ENCODE measurements around the gene EPAS1.

DNA sequence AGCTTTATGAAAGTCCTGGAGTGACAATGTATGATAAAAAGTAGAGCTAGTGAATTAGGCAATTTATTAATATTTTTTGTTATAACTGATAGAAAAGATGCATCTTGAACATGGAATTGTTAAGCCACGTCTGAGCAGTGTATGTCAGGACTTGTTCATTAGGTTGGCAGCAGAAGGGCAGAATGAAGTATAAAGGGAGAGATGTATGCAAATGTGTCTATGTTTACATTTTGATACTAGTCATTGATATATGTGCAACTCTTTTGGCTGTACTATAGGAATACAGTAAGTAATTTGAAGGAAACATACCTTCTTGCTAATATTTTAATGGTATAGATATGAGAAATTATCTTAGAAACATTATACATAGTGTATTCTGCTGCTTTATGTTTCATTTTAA, 133.2 kb downstream of the EPAS1 start:
- TF ChIP-seq EHMT2 (IDR thresholded peaks at IDR 0.05; ENCODE audit: borderline replicate concordance, low read depth, low read length) (no peak), NFE2L2 (IDR thresholded peaks at IDR 0.05; ENCODE audit: low read length) (no peak), ZNF768 (CRISPR knock-in tag; IDR thresholded peaks at IDR 0.05) (no peak), SUZ12 (IDR thresholded peaks at IDR 0.05; ENCODE audit: low read depth, low read length) (no peak), ZZZ3 (CRISPR knock-in tag; IDR thresholded peaks at IDR 0.05; ENCODE audit: borderline replicate concordance) (no peak), ZFYVE20 (CRISPR knock-in tag; IDR thresholded peaks at IDR 0.05; ENCODE audit: borderline replicate concordance, low read depth) (no peak), POLR2AphosphoS5 (IDR thresholded peaks at IDR 0.05; ENCODE audit: low read depth, low read length) (no peak), ZNF12 (CRISPR knock-in tag; IDR thresholded peaks at IDR 0.05) (no peak), SRF (IDR thresholded peaks at IDR 0.05; ENCODE audit: low read depth, low read length) (no peak), KLF16 (CRISPR knock-in tag; IDR thresholded peaks at IDR 0.05) (no peak), GABPB1 (CRISPR knock-in tag; IDR thresholded peaks at IDR 0.05) (no peak)
- TF ChIP-seq, protein P1, sequence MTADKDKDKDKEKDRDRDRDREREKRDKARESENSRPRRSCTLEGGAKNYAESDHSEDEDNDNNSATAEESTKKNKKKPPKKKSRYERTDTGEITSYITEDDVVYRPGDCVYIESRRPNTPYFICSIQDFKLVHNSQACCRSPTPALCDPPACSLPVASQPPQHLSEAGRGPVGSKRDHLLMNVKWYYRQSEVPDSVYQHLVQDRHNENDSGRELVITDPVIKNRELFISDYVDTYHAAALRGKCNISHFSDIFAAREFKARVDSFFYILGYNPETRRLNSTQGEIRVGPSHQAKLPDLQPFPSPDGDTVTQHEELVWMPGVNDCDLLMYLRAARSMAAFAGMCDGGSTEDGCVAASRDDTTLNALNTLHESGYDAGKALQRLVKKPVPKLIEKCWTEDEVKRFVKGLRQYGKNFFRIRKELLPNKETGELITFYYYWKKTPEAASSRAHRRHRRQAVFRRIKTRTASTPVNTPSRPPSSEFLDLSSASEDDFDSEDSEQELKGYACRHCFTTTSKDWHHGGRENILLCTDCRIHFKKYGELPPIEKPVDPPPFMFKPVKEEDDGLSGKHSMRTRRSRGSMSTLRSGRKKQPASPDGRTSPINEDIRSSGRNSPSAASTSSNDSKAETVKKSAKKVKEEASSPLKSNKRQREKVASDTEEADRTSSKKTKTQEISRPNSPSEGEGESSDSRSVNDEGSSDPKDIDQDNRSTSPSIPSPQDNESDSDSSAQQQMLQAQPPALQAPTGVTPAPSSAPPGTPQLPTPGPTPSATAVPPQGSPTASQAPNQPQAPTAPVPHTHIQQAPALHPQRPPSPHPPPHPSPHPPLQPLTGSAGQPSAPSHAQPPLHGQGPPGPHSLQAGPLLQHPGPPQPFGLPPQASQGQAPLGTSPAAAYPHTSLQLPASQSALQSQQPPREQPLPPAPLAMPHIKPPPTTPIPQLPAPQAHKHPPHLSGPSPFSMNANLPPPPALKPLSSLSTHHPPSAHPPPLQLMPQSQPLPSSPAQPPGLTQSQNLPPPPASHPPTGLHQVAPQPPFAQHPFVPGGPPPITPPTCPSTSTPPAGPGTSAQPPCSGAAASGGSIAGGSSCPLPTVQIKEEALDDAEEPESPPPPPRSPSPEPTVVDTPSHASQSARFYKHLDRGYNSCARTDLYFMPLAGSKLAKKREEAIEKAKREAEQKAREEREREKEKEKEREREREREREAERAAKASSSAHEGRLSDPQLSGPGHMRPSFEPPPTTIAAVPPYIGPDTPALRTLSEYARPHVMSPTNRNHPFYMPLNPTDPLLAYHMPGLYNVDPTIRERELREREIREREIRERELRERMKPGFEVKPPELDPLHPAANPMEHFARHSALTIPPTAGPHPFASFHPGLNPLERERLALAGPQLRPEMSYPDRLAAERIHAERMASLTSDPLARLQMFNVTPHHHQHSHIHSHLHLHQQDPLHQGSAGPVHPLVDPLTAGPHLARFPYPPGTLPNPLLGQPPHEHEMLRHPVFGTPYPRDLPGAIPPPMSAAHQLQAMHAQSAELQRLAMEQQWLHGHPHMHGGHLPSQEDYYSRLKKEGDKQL (CRISPR knock-in tag; IDR thresholded peaks at IDR 0.05; ENCODE audit: low read depth) = no peak
- TF ChIP-seq, protein P2, sequence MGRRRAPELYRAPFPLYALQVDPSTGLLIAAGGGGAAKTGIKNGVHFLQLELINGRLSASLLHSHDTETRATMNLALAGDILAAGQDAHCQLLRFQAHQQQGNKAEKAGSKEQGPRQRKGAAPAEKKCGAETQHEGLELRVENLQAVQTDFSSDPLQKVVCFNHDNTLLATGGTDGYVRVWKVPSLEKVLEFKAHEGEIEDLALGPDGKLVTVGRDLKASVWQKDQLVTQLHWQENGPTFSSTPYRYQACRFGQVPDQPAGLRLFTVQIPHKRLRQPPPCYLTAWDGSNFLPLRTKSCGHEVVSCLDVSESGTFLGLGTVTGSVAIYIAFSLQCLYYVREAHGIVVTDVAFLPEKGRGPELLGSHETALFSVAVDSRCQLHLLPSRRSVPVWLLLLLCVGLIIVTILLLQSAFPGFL (CRISPR knock-in tag; IDR thresholded peaks at IDR 0.05) = no peak
- TF ChIP-seq, protein P3, sequence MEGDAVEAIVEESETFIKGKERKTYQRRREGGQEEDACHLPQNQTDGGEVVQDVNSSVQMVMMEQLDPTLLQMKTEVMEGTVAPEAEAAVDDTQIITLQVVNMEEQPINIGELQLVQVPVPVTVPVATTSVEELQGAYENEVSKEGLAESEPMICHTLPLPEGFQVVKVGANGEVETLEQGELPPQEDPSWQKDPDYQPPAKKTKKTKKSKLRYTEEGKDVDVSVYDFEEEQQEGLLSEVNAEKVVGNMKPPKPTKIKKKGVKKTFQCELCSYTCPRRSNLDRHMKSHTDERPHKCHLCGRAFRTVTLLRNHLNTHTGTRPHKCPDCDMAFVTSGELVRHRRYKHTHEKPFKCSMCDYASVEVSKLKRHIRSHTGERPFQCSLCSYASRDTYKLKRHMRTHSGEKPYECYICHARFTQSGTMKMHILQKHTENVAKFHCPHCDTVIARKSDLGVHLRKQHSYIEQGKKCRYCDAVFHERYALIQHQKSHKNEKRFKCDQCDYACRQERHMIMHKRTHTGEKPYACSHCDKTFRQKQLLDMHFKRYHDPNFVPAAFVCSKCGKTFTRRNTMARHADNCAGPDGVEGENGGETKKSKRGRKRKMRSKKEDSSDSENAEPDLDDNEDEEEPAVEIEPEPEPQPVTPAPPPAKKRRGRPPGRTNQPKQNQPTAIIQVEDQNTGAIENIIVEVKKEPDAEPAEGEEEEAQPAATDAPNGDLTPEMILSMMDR (CRISPR knock-in tag; IDR thresholded peaks at IDR 0.05) = no peak
